ENCODE data around the gene BEND2. TPM values are rescaled to one million over a fixed set of nuclear protein-coding genes. Genes with fewer than 3 reads are reported as not detected.

Gene BEND2
- total RNA-seq, 1 donor from 2014 or later: not detected

Other genes starting within 250 kb of the BEND2 start
- gene SCML2, start 133.8 kb upstream of the BEND2 start, total RNA-seq: 1.1 TPM
- gene CDKL5, start 204.7 kb upstream of the BEND2 start, total RNA-seq: 9.3 TPM

Data from left ventricle myocardium inferior (tissue), 1 donor.